K562 (cell line): Measurements from ENCODE around the gene MPRIP. TPM values are rescaled to one million over a fixed set of nuclear protein-coding genes. Genes with fewer than 3 reads are reported as not detected.

ENCODE experiments used
- CBX8 ChIP-seq: fragments of 200-600 bp; sonication (generic); IDR thresholded peaks from 2 replicates; pipeline ENCODE4 v1.6.1; 2012; ENCODE audit warnings: borderline replicate concordance, mixed run types, low read depth, mild to moderate bottlenecking, moderate library complexity, mixed read lengths, low read length, control low read depth, inconsistent platforms; ENCODE audit not compliant: poor library complexity, severe bottlenecking; ENCODE audit errors: extremely low read depth
- DEAF1 ChIP-seq: fragments of 450-650 bp; formaldehyde crosslinking; IDR thresholded peaks from 2 replicates; pipeline ENCODE4 v1.4.0; 2020; ENCODE audit warnings: mild to moderate bottlenecking, moderate library complexity
- GABPB2 ChIP-seq: fragments of 250-450 bp; sonication (Bioruptor Pico); conservative IDR thresholded peaks from 2 replicates; pipeline ENCODE4 v1.5.1; 2021; ENCODE audit warnings: mild to moderate bottlenecking
- HMG20B ChIP-seq: fragments of 250-450 bp; sonication (Bioruptor Pico); IDR thresholded peaks from 2 replicates; pipeline ENCODE4 v1.5.0; 2021; ENCODE audit warnings: mild to moderate bottlenecking
- JUN ChIP-seq, 2 experiments: sonication (generic) in 1 of 2; formaldehyde crosslinking in 1 of 2; IDR thresholded peaks; 2 replicates each; pipeline versions ENCODE4 v1.6.1 to v1.8.0; 2012 to 2022; ENCODE audit warnings: borderline replicate concordance in 2 of 2, mild to moderate bottlenecking in 2 of 2, improper control_type of control experiment in 1 of 2, low read depth in 1 of 2, low read length in 1 of 2, missing genetic modification reagents in 1 of 2
- LCOR ChIP-seq: sonication (generic); formaldehyde crosslinking; IDR thresholded peaks from 2 replicates; pipeline ENCODE4 v1.8.0; 2022; ENCODE audit warnings: mild to moderate bottlenecking, missing genetic modification reagents
- MITF ChIP-seq: IDR thresholded peaks from 2 replicates; pipeline ENCODE4 v1.6.1; 2014; ENCODE audit warnings: antibody characterized with exemption
- NFATC3 ChIP-seq: fragments of 450-650 bp; IDR thresholded peaks from 2 replicates; pipeline ENCODE4 v1.6.1; 2017; ENCODE audit warnings: mild to moderate bottlenecking
- NFYB ChIP-seq: IDR thresholded peaks from 2 replicates; pipeline ENCODE4 v1.6.1; 2011; ENCODE audit warnings: mild to moderate bottlenecking, moderate library complexity; ENCODE audit not compliant: insufficient read length; ENCODE audit errors: extremely low read depth
- PHB2 ChIP-seq: fragments of 450-650 bp; IDR thresholded peaks from 2 replicates; pipeline ENCODE4 v1.6.1; 2017; ENCODE audit warnings: low read depth
- RBM34 ChIP-seq: fragments of 200-400 bp; formaldehyde crosslinking; IDR thresholded peaks from 2 replicates; pipeline ENCODE4 v1.6.1; 2018; ENCODE audit warnings: low read length, borderline replicate concordance; ENCODE audit not compliant: insufficient read depth
- SAFB2 ChIP-seq: fragments of 200-400 bp; formaldehyde crosslinking; IDR thresholded peaks from 2 replicates; pipeline ENCODE4 v1.6.1; 2018; ENCODE audit warnings: borderline replicate concordance, low read length, low read depth, moderate library complexity; ENCODE audit not compliant: severe bottlenecking
- SMARCB1 ChIP-seq: IDR thresholded peaks from 2 replicates; pipeline ENCODE4 v1.6.1; 2011; ENCODE audit warnings: improper control_type of control experiment, low read depth; ENCODE audit not compliant: insufficient read length
- TEAD4 ChIP-seq, 2 experiments: sonication (generic) in 1 of 2; formaldehyde crosslinking in 1 of 2; IDR thresholded peaks; 2 replicates each; pipeline versions ENCODE4 v1.6.1 to v1.8.0; 2012 to 2022; ENCODE audit warnings: borderline replicate concordance in 1 of 2, inconsistent platforms in 1 of 2, low read length in 1 of 2, mild to moderate bottlenecking in 1 of 2, missing genetic modification reagents in 1 of 2
- THRAP3 ChIP-seq: fragments of 450-650 bp; IDR thresholded peaks from 2 replicates; pipeline ENCODE4 v1.6.1; 2016; ENCODE audit warnings: mild to moderate bottlenecking, inconsistent platforms, borderline replicate concordance
- ZC3H11A ChIP-seq: IDR thresholded peaks from 2 replicates; pipeline ENCODE4 v1.6.1; 2012; ENCODE audit warnings: low read depth, low read length, improper control_type of control experiment
- ZNF212 ChIP-seq: fragments of 450-650 bp; formaldehyde crosslinking; IDR thresholded peaks from 2 replicates; pipeline ENCODE4 v1.4.0; 2020; ENCODE audit warnings: mild to moderate bottlenecking
- polyA plus RNA-seq, 8 experiments: library from polyadenylated mRNA; depleted of rRNA in 4 of 8; stranded (reverse) in 5 of 8; unstranded in 3 of 8; fragments of >200 nt; fragmentation: Nextera tagmentation in 2 of 8; fragmentation: Illumina TruSeq in 1 of 8; extraction: Ambion mirVana in 2 of 8; extraction: Trizol in 1 of 8; gene quantifications; 2 replicates each; pipeline versions ENCODE4 v1.2.1 to v1.2.3, GENCODE V29; 2011 to 2014; ENCODE audit warnings: inconsistent platforms in 1 of 8, missing spikeins in 1 of 8
- total RNA-seq, 7 experiments: library from RNA; depleted of rRNA in 6 of 7; stranded (reverse); fragments of >200 nt in 6 of 7; fragmentation: Illumina TruSeq in 2 of 7; extraction: Trizol in 2 of 7; gene quantifications; 2 replicates each; pipeline versions ENCODE4 v1.2.1 to v1.2.3, GENCODE V29; 2011 to 2021; ENCODE audit warnings: low replicate concordance in 1 of 7
- TF ChIP-seq, protein P1 (sequence below): sonication (generic); formaldehyde crosslinking; IDR thresholded peaks from 2 replicates; pipeline ENCODE4 v1.4.0; 2020; ENCODE audit warnings: mild to moderate bottlenecking, missing genetic modification reagents
- TF ChIP-seq, protein P2 (sequence below): fragments of 450-650 bp; formaldehyde crosslinking; IDR thresholded peaks from 2 replicates; pipeline ENCODE4 v1.4.0; 2022; ENCODE audit warnings: mild to moderate bottlenecking, moderate library complexity

MPRIP gene
- total and polyA plus RNA-seq, 9 of the 15 experiments (the other 6 are each of a cell fraction or from before 2014, with no cell fraction given) = 10.0 to 72.6 (median 30.1) TPM

DNA sequence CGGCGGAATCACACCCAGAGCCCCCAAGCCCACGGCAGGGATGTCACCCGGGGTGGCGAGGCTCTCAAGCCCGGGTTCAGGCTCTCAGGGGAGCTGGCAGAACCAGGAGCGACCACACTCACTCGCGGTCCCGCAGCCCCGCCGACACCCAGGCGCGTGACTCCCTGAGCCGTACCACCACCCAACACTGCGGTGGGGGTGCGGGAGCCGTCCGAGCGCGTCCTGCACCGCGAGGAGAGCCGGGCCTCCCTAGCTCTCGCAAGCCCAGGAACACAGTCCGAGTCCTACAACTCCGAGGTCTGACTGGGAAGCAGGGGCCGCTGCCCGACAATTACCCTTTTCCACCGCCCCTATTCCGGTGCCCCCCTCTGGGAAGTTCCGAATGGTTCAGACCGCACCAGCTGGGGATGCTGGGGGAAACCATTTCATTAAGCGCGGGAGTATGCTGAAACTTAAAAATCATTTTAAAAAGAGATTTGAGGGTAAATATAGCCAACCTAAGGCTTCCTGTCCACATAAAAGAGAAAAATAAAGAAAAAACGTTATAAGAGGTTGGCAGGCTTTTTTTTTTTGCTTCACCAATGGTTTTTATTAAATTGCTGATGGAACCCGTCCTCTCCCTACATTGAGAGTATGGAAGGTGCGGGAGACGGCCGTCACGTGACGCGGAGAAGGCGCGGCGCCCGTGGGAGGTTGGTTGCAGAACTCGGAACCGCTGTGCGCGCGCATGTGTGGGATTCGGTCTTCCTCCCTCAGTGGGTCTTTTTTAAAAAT lies 195.0 kb downstream of the MPRIP start, which contains the start of gene FLCN (continued):
- no peak for TF ChIP-seq THRAP3
- no peak for TF ChIP-seq ZC3H11A
- TF ChIP-seq LCOR (CRISPR knock-in tag) = no peak
- TF ChIP-seq DEAF1 (CRISPR knock-in tag) = no peak
- TF ChIP-seq NFYB = no peak
- TF ChIP-seq, protein P1, sequence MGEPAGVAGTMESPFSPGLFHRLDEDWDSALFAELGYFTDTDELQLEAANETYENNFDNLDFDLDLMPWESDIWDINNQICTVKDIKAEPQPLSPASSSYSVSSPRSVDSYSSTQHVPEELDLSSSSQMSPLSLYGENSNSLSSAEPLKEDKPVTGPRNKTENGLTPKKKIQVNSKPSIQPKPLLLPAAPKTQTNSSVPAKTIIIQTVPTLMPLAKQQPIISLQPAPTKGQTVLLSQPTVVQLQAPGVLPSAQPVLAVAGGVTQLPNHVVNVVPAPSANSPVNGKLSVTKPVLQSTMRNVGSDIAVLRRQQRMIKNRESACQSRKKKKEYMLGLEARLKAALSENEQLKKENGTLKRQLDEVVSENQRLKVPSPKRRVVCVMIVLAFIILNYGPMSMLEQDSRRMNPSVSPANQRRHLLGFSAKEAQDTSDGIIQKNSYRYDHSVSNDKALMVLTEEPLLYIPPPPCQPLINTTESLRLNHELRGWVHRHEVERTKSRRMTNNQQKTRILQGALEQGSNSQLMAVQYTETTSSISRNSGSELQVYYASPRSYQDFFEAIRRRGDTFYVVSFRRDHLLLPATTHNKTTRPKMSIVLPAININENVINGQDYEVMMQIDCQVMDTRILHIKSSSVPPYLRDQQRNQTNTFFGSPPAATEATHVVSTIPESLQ (CRISPR knock-in tag) = no peak
- TF ChIP-seq CBX8 = no peak
- TF ChIP-seq, protein P2, sequence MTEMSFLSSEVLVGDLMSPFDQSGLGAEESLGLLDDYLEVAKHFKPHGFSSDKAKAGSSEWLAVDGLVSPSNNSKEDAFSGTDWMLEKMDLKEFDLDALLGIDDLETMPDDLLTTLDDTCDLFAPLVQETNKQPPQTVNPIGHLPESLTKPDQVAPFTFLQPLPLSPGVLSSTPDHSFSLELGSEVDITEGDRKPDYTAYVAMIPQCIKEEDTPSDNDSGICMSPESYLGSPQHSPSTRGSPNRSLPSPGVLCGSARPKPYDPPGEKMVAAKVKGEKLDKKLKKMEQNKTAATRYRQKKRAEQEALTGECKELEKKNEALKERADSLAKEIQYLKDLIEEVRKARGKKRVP = no peak
- TF ChIP-seq MITF = peak; percentile 83
- TF ChIP-seq ZNF212 (CRISPR knock-in tag) = no peak
- no peak for TF ChIP-seq PHB2
- TF ChIP-seq SMARCB1 = no peak
- TF ChIP-seq NFATC3 = no peak
- TF ChIP-seq JUN (IDR thresholded peaks at IDR 0.05; ENCODE audit: borderline replicate concordance, low read depth, low read length) = no peak
- no peak for TF ChIP-seq JUN (CRISPR knock-in tag; IDR thresholded peaks at IDR 0.05; ENCODE audit: borderline replicate concordance)
- 0 out of 2 replicates have a peak, but pooled peaks have one; percentile 31 for TF ChIP-seq TEAD4 (IDR thresholded peaks at IDR 0.05; ENCODE audit: low read length)
- TF ChIP-seq TEAD4 (CRISPR knock-in tag; IDR thresholded peaks at IDR 0.05; ENCODE audit: borderline replicate concordance) = no peak
- TF ChIP-seq GABPB2 = no peak
- no peak for TF ChIP-seq RBM34
- TF ChIP-seq HMG20B (CRISPR knock-in tag) = no peak
- TF ChIP-seq SAFB2 = no peak
